OCI-LY7 (cell line): ENCODE data around the gene PLEKHG7. TPM values are rescaled to one million over a fixed set of nuclear protein-coding genes. Genes with fewer than 3 reads are reported as not detected.

Experiments used
- BruUV-seq: library from RNA; stranded (reverse); fragments of 400-500 nt; replicated peaks from 2 replicates; lab custom pipeline; 2021; lab: Mats Ljungman, UMichigan
- CTCF ChIA-PET: fragments of 300-600 bp; sonication (Branson Sonifier 250); formaldehyde crosslinking; loops from one replicate; lab custom pipeline; 2022; ENCODE audit warnings: antibody characterized with exemption; ENCODE audit not compliant: unreplicated experiment; lab: Charles Lee
- POLR2A ChIA-PET: fragments of 300-600 bp; sonication (Branson Sonifier 250); formaldehyde crosslinking; loops from one replicate; lab custom pipeline; 2022; ENCODE audit warnings: antibody characterized with exemption; lab: Charles Lee
- DNase-seq: peaks from one replicate; pipeline ENCODE4 v3.0.0-alpha.2; 2015; ENCODE audit warnings: low spot score
- H2AFZ ChIP-seq: fragments of 200-600 bp; sonication (generic), shearing (Covaris generic); 2 replicates; pipeline ENCODE4 v1.6.1; 2014; ENCODE audit warnings: mild to moderate bottlenecking, antibody characterized with exemption, low read length, moderate library complexity
- H3K27ac ChIP-seq: fragments of 200-600 bp; sonication (generic); 2 replicates; pipeline ENCODE4 v1.5.1; 2014; ENCODE audit warnings: mixed run types, low read depth, mild to moderate bottlenecking, moderate library complexity, low read length, inconsistent platforms; ENCODE audit not compliant: poor library complexity, severe bottlenecking
- H3K36me3 ChIP-seq: fragments of 200-600 bp; sonication (generic); 2 replicates; pipeline ENCODE4 v1.6.1; 2014; ENCODE audit warnings: mild to moderate bottlenecking, antibody characterized with exemption, low read length, moderate library complexity, mixed read lengths; ENCODE audit not compliant: insufficient read depth
- H3K4me1 ChIP-seq: fragments of 200-600 bp; sonication (generic); 2 replicates; pipeline ENCODE4 v1.5.1; 2014; ENCODE audit warnings: mild to moderate bottlenecking, low read length; ENCODE audit not compliant: insufficient read depth, poor library complexity, severe bottlenecking
- H3K4me2 ChIP-seq: fragments of 200-600 bp; sonication (generic); 2 replicates; pipeline ENCODE4 v1.6.1; 2014; ENCODE audit warnings: mild to moderate bottlenecking, low read length
- H3K4me3 ChIP-seq: fragments of 200-600 bp; sonication (generic); 2 replicates; pipeline ENCODE4 v1.5.1; 2014; ENCODE audit warnings: mild to moderate bottlenecking, low read depth, low read length; ENCODE audit not compliant: poor library complexity, severe bottlenecking
- H3K79me2 ChIP-seq: fragments of 200-600 bp; sonication (generic); 2 replicates; pipeline ENCODE4 v1.6.1; 2016; ENCODE audit warnings: low read depth, mild to moderate bottlenecking, low read length, moderate library complexity, mixed read lengths; ENCODE audit not compliant: insufficient read depth
- H3K9me2 ChIP-seq: fragments of 200-600 bp; sonication (generic); 2 replicates; pipeline ENCODE4 v1.6.1; 2016; ENCODE audit warnings: mild to moderate bottlenecking, low read length, mixed read lengths; ENCODE audit not compliant: insufficient read depth
- H3K9me3 ChIP-seq: fragments of 200-600 bp; sonication (generic); 2 replicates; pipeline ENCODE4 v1.6.1; 2014; ENCODE audit warnings: mild to moderate bottlenecking, mixed run types, low read length, mixed read lengths
- H4K20me1 ChIP-seq: fragments of 200-600 bp; sonication (generic); 2 replicates; pipeline ENCODE4 v1.6.1; 2014; ENCODE audit warnings: mild to moderate bottlenecking, antibody characterized with exemption, low read length, moderate library complexity, mixed read lengths; ENCODE audit not compliant: insufficient read depth
- EZH2phosphoT487 ChIP-seq: fragments of 200-600 bp; sonication (generic); IDR thresholded peaks from 2 replicates; pipeline ENCODE4 v1.6.1; 2018; ENCODE audit warnings: low read depth, borderline replicate concordance, mild to moderate bottlenecking, mixed run types, antibody characterized with exemption, low read length, moderate library complexity, mixed read lengths
- intact Hi-C: fragments of 100-400 bp; cut with micrococcal nuclease; formaldehyde crosslinking; loops from one replicate; pipeline ENCODE4 v1.10.0; 2022; ENCODE audit not compliant: unreplicated experiment
- total RNA-seq, 2 experiments: library from RNA; depleted of rRNA in 1 of 2; stranded (reverse); fragments of >200 nt in 1 of 2; shearing (Covaris generic) in 1 of 2; gene quantifications; 2 replicates each; pipeline ENCODE4 v1.2.3, GENCODE V29; 2014 to 2022
- TF ChIP-seq, protein P1 (sequence below): fragments of 200-600 bp; sonication (generic); conservative IDR thresholded peaks from 2 replicates; pipeline ENCODE4 v1.5.1; 2014; ENCODE audit warnings: mild to moderate bottlenecking, antibody characterized with exemption, low read length, moderate library complexity, mixed read lengths

PLEKHG7 gene
- total RNA-seq, 2 experiments from 2014 or later: 0.29 TPM; not detected in 1

DNA sequence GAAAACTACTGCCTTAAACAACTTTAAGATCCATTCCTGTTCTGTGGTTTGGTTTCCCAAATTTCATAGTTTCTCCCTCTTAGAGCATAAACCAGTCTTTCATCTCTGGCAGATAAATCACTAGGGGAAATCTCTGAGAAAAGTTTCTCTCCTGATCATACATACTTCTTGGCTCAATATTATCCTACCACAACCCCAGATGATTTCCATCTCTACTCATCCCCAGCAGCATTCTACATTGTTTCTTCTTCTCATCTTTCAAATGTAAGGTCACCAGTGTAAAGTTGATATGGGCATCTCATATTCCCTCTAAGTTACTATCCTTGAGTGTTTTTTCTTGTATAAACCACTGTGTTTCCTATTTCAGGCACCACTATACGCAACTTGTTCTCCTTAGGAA is 45.9 kb upstream of the PLEKHG7 start:
- Histone ChIP-seq H3K4me3 (no peak overlapping the region), H3K27ac (no peak overlapping the region), H3K4me2 (no peak overlapping the region), H3K79me2 (no peaks in the 10 kb centered on the region), H4K20me1 (no peaks in the 10 kb centered on the region), H3K9me2 (no peaks in the 10 kb centered on the region), H3K4me1 (no peaks in the 10 kb centered on the region), H3K9me3 (no peaks in the 10 kb centered on the region), H2AFZ (no peak overlapping the region), H3K36me3 (no peaks in the 10 kb centered on the region)
- intact Hi-C loops: no loop called here
- ChIA-PET POLR2A (interaction anchor here (1.1 kb wide), 1 partner anchor 40 kb away, joined by 3 read pairs; no protein-coding TSS in a partner anchor), CTCF (no interaction called here)
- DNase-seq: no peak
- no TSS peak for BruUV-seq
- TF ChIP-seq EZH2phosphoT487: no peak
- TF ChIP-seq, protein P1, sequence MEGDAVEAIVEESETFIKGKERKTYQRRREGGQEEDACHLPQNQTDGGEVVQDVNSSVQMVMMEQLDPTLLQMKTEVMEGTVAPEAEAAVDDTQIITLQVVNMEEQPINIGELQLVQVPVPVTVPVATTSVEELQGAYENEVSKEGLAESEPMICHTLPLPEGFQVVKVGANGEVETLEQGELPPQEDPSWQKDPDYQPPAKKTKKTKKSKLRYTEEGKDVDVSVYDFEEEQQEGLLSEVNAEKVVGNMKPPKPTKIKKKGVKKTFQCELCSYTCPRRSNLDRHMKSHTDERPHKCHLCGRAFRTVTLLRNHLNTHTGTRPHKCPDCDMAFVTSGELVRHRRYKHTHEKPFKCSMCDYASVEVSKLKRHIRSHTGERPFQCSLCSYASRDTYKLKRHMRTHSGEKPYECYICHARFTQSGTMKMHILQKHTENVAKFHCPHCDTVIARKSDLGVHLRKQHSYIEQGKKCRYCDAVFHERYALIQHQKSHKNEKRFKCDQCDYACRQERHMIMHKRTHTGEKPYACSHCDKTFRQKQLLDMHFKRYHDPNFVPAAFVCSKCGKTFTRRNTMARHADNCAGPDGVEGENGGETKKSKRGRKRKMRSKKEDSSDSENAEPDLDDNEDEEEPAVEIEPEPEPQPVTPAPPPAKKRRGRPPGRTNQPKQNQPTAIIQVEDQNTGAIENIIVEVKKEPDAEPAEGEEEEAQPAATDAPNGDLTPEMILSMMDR: no peak

DNA sequence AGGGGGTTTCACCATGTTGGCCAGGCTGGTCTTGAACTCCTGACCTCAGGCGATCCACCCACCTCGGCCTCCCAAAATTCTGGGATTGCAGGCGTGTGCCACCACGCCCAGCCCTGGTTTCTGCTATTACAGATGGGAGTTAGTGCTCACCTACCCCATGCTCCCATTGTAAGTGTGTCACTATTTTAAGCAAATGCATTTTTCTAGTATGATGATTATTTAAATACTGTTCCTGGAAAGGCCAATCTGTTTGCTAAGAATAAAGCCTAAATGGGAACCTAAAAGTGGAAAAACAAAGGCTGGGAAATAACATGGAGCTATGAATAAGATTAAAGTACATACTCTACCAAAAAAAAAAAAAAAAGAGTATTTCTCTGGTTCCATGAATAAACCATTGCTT is 45.0 kb upstream of the PLEKHG7 start:
- no TSS peak for BruUV-seq
- intact Hi-C loops: no loop called here
- POLR2A ChIA-PET: interaction anchor here (0.5 to 0.6 kb wide), 2 partner anchors 111 to 211 kb away, joined by 3 to 9 read pairs; no protein-coding TSS in a partner anchor

DNA sequence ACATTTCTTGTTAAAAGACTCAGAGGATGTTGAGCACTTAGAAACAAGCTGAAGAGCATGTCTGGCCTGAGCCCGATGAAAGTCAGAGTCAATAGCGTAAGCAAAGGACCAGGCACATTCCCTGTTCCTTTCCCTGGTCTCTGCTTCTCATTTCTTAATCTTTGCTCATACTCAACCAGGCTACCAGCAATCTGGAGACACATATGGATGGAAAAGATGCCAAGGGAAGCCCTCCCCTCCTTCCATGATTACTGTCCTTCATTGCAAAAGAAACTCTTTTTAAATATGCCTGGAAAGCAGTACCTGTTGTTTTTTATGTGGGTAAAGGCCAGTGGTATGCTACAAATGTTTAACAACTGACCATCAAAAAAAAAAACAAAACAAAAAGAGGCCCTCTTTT is 44.2 kb upstream of the PLEKHG7 start:
- no TSS peak for BruUV-seq
- Histone ChIP-seq H3K4me2 (no peak overlapping the region), H3K79me2 (no peaks in the 10 kb centered on the region), H3K9me2 (no peaks in the 10 kb centered on the region), H3K4me1 (no peaks in the 10 kb centered on the region), H3K9me3 (no peaks in the 10 kb centered on the region), H3K36me3 (no peaks in the 10 kb centered on the region), H3K4me3 (no peak overlapping the region), H3K27ac (no peak overlapping the region), H4K20me1 (no peaks in the 10 kb centered on the region), H2AFZ (no peak overlapping the region)
- intact Hi-C loops: no loop called here
- DNase-seq: no peak
- CTCF ChIA-PET: no interaction called here
- POLR2A ChIA-PET: interaction anchor here (0.7 kb wide), 1 partner anchor 80 kb away, joined by 4 read pairs; no protein-coding TSS in a partner anchor
- TF ChIP-seq EZH2phosphoT487: no peak
- TF ChIP-seq, protein P1: no peak

More for the DNA sequence above, 45.0 kb upstream of the PLEKHG7 start:
- Histone ChIP-seq H3K9me2 (no peaks in the 10 kb centered on the region), H3K9me3 (no peaks in the 10 kb centered on the region), H3K4me2 (no peak overlapping the region), H3K79me2 (no peaks in the 10 kb centered on the region), H3K27ac (no peak overlapping the region), H3K4me1 (no peaks in the 10 kb centered on the region), H3K4me3 (no peak overlapping the region), H3K36me3 (no peaks in the 10 kb centered on the region), H4K20me1 (no peaks in the 10 kb centered on the region), H2AFZ (no peak overlapping the region)
- no peak for DNase-seq
- CTCF ChIA-PET: no interaction called here
- TF ChIP-seq EZH2phosphoT487: no peak
- TF ChIP-seq, protein P1: no peak
